GM18873 (cell line): ENCODE results near the gene CEP170.
"Not testable (repeated sequence)": the region's sequence is repeated elsewhere in the genome, so short reads cannot be mapped to it uniquely, and the experiment has no call there.

ENCODE experiments used
- ATAC-seq: cut with Tn5 transposase; IDR thresholded peaks from one replicate; pipeline ENCODE4 v1.9.1; 2021; ENCODE audit warnings: mild to moderate bottlenecking, moderate library complexity, moderate number of reproducible peaks; ENCODE audit not compliant: unreplicated experiment, low FRiP score

CEP170 gene

DNA sequence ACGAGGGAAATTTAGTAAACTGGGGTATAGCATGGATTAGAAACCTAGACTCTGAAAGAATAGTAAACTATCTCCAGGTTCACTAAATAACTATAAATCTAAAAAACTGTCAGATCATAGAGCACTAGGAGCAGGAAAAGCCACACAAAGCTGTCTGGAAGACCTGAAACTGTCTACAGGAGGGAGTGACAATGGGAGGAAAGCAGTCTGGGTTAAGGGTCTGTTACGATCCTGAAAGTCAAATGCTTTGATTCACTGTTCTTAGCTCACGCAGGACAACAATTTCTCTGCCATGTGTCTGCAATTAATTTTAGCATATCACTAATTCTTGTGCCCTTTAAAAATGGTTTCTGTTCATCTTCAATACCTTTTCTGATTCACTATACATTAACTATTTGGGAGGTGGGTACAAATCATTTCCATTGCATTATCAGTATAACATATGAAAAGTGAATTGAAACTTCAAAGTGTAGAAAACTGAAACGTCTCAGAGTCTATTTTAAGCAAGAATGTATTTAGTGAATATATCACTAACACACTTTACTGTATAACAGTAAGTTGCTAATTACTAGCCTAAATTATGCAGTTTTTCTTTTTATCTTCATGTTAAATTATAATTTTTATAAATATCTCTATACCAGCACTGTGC is 18.4 kb downstream of the CEP170 start:
- ATAC-seq = no peak

GRCh38 chr1:243234978-243235647 is 20.0 kb downstream of the CEP170 start:
- no peak for ATAC-seq

- ATAC-seq = no peak
These were observed 21.2 kb downstream of the CEP170 start for GRCh38 chr1:243233908-243234307.

DNA sequence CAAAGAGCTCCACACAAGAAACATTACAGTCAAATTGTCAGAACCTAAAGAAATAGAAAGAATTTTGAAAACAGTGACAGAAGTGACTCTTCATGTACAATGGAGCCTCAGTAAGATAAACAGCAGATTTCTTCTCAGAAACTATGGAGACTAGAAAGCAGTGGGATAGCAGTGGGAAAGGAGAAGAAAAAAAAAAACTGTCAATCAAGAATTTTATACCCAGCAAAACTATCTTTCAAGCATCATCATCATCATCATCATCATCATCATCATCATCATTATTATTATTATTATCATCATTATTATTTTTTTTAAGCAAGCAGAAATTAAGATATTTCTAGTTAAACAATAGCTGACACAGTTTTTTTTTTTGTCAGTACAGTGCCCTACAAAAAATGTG is 24.2 kb downstream of the CEP170 start:
- ATAC-seq = no peak

DNA sequence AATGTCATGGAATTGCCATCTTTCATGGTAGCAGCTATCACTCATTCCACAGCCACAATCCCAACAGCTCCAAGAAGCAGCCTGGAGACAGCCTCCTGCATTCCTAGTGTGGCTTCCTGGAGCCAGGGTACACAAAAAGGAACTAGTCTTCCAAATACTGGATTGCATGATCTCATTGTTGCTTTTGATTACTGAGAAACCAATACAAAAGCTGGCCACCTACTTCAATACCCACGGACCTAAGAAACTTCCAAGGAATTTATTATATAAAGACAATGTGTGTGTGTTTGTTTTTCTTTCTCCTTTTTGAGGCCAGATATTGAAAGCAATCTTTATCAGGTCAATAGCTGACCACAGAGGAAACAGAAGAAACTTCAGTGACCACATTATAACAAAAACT is 25.6 kb downstream of the CEP170 start:
- no peak for ATAC-seq

DNA sequence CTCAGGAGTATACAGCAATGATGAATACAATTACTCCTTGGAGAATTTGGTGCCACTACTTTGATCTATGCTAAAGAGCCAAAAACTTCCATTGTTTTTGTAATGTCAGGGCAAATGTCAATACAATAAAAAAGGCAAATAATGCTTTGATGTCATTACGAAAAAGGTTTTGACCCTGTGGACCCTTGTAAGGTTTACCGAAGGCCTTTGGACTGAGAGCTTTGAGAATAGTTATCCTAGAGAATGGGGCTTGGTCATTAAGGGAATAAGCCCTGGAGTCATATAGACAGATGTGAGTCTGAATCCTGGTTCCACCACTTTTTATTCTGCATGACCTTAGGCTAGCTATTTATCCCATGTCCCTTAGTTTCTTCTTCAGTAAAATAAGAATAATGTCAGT is 27.5 kb downstream of the CEP170 start:
- no peak for ATAC-seq

GRCh38 chr1:243218059-243218458 is 37.0 kb downstream of the CEP170 start:
- ATAC-seq = no peak

GRCh38 chr1:243217349-243217748 is 37.7 kb downstream of the CEP170 start:
- no peak for ATAC-seq

GRCh38 chr1:243216741-243217140 is 38.3 kb downstream of the CEP170 start:
- ATAC-seq = no peak

DNA sequence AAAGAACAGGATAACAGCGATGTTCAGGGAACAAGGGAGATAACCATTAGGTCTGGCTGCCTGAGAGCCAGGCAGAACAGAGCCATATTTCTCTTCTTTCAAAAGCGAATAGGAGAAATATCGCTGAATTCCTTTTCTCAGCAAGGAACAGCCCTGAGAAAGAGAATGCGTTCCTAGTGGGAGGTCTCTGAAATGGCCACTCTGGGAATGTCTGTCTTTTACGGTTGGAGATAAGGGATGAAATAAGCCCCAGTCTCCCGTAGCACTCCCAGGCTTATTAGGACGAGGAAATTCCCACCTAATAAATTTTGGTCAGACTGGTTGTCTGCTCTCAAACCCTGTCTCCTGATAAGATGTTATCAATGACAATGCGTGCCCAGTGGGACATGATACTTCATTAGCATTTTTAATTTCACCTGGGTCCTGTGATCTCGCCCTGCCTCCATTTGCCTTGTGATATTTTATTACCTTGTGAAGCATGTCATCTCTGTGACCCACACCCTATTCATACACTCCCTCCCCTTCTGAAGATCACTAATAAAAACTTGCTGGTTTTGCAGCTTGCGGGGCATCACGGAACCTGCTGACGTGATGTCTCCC is 39.7 kb downstream of the CEP170 start:
- ATAC-seq = not testable (repeated sequence)

- ATAC-seq = no peak
These were observed 41.9 kb downstream of the CEP170 start for GRCh38 chr1:243213045-243213787.

GRCh38 chr1:243211984-243212383 is 43.1 kb downstream of the CEP170 start:
- ATAC-seq = not testable (repeated sequence)

DNA sequence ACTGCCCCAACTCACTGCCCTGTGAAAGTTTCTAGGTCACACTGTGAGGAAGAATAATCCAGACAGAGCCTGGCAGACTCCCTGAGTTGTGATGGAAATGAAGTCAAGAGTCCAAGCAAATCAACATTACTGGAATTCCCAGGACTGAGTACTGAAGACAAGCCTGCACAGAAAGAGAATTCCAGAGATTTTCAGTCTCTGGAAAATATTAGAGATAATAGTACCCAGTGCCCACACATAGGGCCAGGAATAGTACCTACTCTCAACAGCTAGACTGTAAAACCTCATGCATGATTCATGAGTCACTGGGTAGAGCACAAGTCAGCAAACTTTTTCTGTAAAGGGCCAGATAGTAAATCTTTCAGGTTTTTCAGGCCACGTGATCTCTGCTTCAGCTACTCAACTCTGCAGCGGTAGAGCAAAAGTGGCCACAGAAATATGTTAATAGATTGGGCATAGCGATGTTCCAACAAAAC is 50.0 kb downstream of the CEP170 start:
- ATAC-seq = not testable (repeated sequence)

- ATAC-seq = not testable (repeated sequence)
These were observed 50.7 kb downstream of the CEP170 start for GRCh38 chr1:243204336-243204735.

DNA sequence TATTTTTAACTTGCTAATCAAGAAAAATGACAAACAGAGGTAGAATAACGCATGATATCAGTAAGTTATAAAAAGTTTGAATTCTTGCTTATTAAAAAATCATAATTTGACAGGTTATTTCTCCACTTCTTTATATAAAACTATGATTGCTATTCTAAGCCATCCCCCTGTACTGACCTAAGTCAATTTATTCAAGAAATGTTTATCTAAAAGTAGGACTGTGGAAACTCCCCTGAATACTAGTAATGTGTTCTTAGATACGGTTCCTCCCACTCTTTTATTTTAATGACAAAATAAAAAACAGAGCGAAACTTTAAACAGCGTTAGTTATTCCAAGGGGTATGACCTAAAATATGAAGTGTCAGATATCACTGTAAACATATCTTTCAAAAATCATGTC is 51.9 kb downstream of the CEP170 start:
- ATAC-seq = not testable (repeated sequence)

GRCh38 chr1:243201316-243201715 is 53.8 kb downstream of the CEP170 start:
- not testable (repeated sequence) for ATAC-seq

DNA sequence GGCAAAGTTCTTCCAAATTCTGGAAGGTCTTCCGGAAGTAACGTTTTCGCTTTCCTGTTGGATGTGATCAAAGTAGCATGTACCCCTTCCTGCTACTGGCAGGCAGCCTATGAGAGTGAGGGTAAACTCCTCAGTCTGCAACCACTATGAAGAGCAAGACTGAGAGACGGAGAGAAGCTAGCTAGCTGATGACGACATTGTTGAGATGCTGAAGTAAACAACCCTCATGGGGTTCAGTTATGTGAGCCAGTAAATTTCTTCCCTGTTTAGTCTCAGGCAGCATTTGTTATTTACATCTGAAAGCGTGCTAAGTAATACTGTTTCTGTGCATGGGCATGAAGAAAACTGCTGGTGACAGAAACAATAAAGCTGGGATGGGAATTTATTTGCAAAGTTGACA is 57.6 kb downstream of the CEP170 start:
- not testable (repeated sequence) for ATAC-seq

DNA sequence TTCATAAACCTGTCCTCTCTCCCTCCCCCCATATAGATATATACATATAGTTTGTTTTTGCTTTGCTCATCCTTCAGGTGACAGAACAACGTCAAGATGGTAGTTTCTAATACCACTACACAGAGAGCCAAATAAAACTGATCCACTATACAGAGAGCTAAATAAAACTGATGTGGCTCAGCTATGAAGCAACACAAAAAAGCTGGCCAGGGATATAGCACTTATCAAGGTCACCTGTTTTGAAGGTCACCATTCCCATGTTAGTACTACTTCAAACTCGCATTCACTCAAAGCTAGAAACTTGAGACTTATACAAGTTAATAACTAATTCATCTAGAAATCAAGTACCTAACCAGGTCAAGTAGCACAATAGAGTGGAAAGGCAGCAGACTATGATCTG is 61.8 kb downstream of the CEP170 start:
- not testable (repeated sequence) for ATAC-seq

- ATAC-seq = not testable (repeated sequence)
These were observed 68.7 kb downstream of the CEP170 start for GRCh38 chr1:243186201-243186995.

DNA sequence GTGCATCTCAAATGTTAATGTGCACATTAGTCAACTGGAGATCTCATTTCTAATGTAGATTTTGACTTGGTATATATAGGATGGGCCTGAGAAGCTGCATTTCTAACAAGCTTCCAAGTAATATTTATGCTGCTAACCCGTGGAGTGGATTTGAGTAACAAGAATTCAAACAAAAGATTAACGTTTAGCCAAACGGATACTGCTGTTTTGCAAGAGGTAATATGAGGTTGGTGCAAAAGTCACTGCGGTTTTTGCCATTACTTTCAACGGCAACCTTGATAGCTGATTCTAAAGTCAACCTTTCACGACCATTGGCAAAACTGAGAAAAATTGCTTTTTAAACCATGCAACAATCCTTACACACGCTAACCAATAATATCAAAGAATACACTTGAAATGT is 70.3 kb downstream of the CEP170 start:
- ATAC-seq = not testable (repeated sequence)
